PC-9 (cell line): ENCODE results near the gene TSFM.

Experiments
- CTCF ChIP-seq: fragments of 200-600 bp; sonication (generic); conservative IDR thresholded peaks from 2 replicates; pipeline ENCODE4 v1.6.1; 2017; ENCODE audit warnings: mixed run types, antibody characterized with exemption, mild to moderate bottlenecking, moderate library complexity
- EZH2 ChIP-seq: fragments of 200-600 bp; sonication (generic); IDR thresholded peaks from 2 replicates; pipeline ENCODE4 v1.8.0; 2017; ENCODE audit warnings: antibody characterized with exemption, low read depth

GRCh38 chr12:57733928-57734327 lies 48.7 kb upstream of the TSFM start:
- TF ChIP-seq EZH2, result no peak
- TF ChIP-seq CTCF, result no peak
